Heart left ventricle (tissue), 16 donors: Measurements from ENCODE around the gene RBM20. TPM values are rescaled to one million over a fixed set of nuclear protein-coding genes. Genes with fewer than 3 reads are reported as not detected.

Experiments used
- ATAC-seq, 4 donors: fragments of 200-7000 bp; cut with Tn5 transposase; one replicate each; pipeline ENCODE4 v1.9.1; 2020 to 2022; ENCODE audit warnings: moderate library complexity in 4 of 4, mild to moderate bottlenecking in 3 of 4, moderate number of reproducible peaks in 1 of 4
- DNase-seq, 5 donors: peaks; one replicate each; pipeline ENCODE4 v3.0.0-alpha.2; 2020
- H3K27ac ChIP-seq, 12 donors: fragments of 200-600 bp; sonication (generic) in 4 of 12; one replicate each; pipeline versions ENCODE4 v1.5.0 to v1.8.0; 2016 to 2022; ENCODE audit warnings: mild to moderate bottlenecking in 2 of 12
- H3K27me3 ChIP-seq, 9 donors: fragments of 200-600 bp; sonication (generic) in 2 of 9; one replicate each; pipeline versions ENCODE4 v1.5.1 to v1.8.0; 2016 to 2022; ENCODE audit warnings: mild to moderate bottlenecking in 3 of 9
- H3K36me3 ChIP-seq, 9 donors: fragments of 200-600 bp; sonication (generic) in 2 of 9; one replicate each; pipeline versions ENCODE4 v1.5.0 to v1.8.0; 2018 to 2022; ENCODE audit warnings: mild to moderate bottlenecking in 2 of 9
- H3K4me1 ChIP-seq, 12 donors: fragments of 200-600 bp; sonication (generic) in 4 of 12; one replicate each; pipeline versions ENCODE4 v1.5.0 to v1.8.0; 2016 to 2022; ENCODE audit warnings: mild to moderate bottlenecking in 3 of 12
- H3K4me3 ChIP-seq, 12 donors: fragments of 200-600 bp; sonication (generic) in 4 of 12; one replicate each; pipeline versions ENCODE4 v1.5.0 to v1.8.0; 2017 to 2022; ENCODE audit warnings: mild to moderate bottlenecking in 9 of 12, moderate library complexity in 4 of 12
- H3K9me3 ChIP-seq, 12 donors: fragments of 200-600 bp; sonication (generic) in 4 of 12; one replicate each; pipeline versions ENCODE4 v1.5.0 to v1.8.0; 2016 to 2022; ENCODE audit warnings: mild to moderate bottlenecking in 1 of 12
- CTCF ChIP-seq, 12 donors: fragments of 200-600 bp; sonication (generic) in 4 of 12; IDR thresholded peaks; one replicate each; pipeline versions ENCODE4 v1.5.0 to v1.8.0; 2018 to 2022; ENCODE audit warnings: antibody characterized with exemption in 12 of 12, mild to moderate bottlenecking in 5 of 12
- POLR2A ChIP-seq, 2 donors: fragments of 450-650 bp; IDR thresholded peaks; one replicate each; pipeline ENCODE4 v1.6.1; 2017; ENCODE audit warnings: antibody characterized with exemption in 2 of 2, mild to moderate bottlenecking in 2 of 2, moderate library complexity in 2 of 2
- WGBS, 4 donors: extraction: QIAGEN DNeasy Blood & Tissue Kit in 2 of 4; methylation state at CpG; one replicate each; pipeline versions ENCODE4 v1.1.5 to v1.1.7; 2013 to 2018; 5-methylcytosine and 5-hydroxymethylcytosine counted together
- intact Hi-C, 10 donors: fragments of 100-400 bp; cut with DNase I; formaldehyde crosslinking; loops; one replicate each; pipeline versions ENCODE4 v1.11.1 to v1.14.2; 2022
- polyA plus RNA-seq, 2 donors: library from polyadenylated mRNA; stranded (reverse); fragments of 200-250 nt; gene quantifications; one replicate each; pipeline ENCODE4 v1.2.3, GENCODE V29; 2013
- total RNA-seq, 9 donors: library from RNA; depleted of rRNA in 2 of 9; stranded (reverse); fragments of >200 nt in 2 of 9; fragmentation: NEBNext Ultra II Directional in 3 of 9; extraction: Animal tissue kit (Norgen Biotek cat#: 25700) in 3 of 9; gene quantifications; one replicate each; pipeline versions ENCODE4 v1.1.0 to v1.2.4, GENCODE V29; 2016 to 2023
- donor health status: ischemic (EF 13 %, LVEDD 7.1; RV severe dilation, severe dysfunction).
- donor health status: healthy with polysubstance abuse.
- donor health status: DM: no; HTN: yes; CAD: no.
- donor health status: DM: no; HTN: no; CAD: no.
- donor health status: ischemic (EF 25% LVEDD 6.9; RV normal size, moderate dysfunction).
- donor health status: ischemic (EF 25% LVEDD 5.7; RV mildly dilated, moderate dysfunction).
- donor health status: healthy.
- donor health status: DM: yes; HTN: yes; CAD: no.
- donor health status: ischemic (EF 35%, LVEDD 5.7; RV mildly dilated, moderate dysfunction).
- donor health status: nonischemic (EF 11% LVEDD 7.7; RV severe dilation, severe dysfunction).
- donor health status: DM: yes; HTN: yes; CAD: no.
- donor health status: PGD.
- donor health status: ischemic (EF 29% LVEDD 5.4; RV normal size, mild dysfunction).
- donor health status: nonischemic (EF 23%, LVEDD 6.1; RV moderate dilation, normal function).

The RBM20 gene
- total and polyA plus RNA-seq, 11 donors: 29.9 to 152 (median 91.2) TPM

- WGBS, 4 donors: 63 to 88% (median 83%) methylated on average over 2 of the region's 2 CpGs
- intact Hi-C loops: loop anchor here in 2 of 10 donors (5.0 kb wide), 2 partner anchors 35 to 85 kb away; no protein-coding TSS in a partner anchor
- Histone ChIP-seq H3K9me3 (no peaks in the 10 kb centered on the region), H3K4me1 (peaks cover 3 to 94% (median 37%) of the 10 kb centered on the region in 12 donors), H3K27me3 (no peaks in the 10 kb centered on the region), H3K4me3 (no peak overlapping the region), H3K36me3 (peaks cover 0 to 43% (median 2%) of the 10 kb centered on the region in 9 donors), H3K27ac (peak overlapping the region in 7 of 12 donors; percentile 32 to 80 (median 64))
- DNase-seq: no peak
- TF ChIP-seq POLR2A (IDR thresholded peaks at IDR 0.05) (no peak), CTCF (IDR thresholded peaks at IDR 0.05) (no peak)
- ATAC-seq: no peak
Observed at GRCh38 chr10:110782616-110783015, 138.5 kb downstream of the RBM20 start.

GRCh38 chr10:110783509-110784107, 139.5 kb downstream of the RBM20 start:
- peaks cover 0 to 43% (median 2%) of the 10 kb centered on the region in 9 donors for H3K36me3 ChIP-seq
- H3K27ac ChIP-seq: peak overlapping the region in 10 of 12 donors; percentile 3 to 80 (median 58)
- H3K4me3 ChIP-seq: no peak overlapping the region
- DNase-seq: no peak
- H3K9me3 ChIP-seq: no peaks in the 10 kb centered on the region
- no peak for TF ChIP-seq CTCF (IDR thresholded peaks at IDR 0.05)
- TF ChIP-seq POLR2A (IDR thresholded peaks at IDR 0.05): no peak
- 29 to 46% (median 38%) methylated on average over 7 of the region's 7 CpGs for whole genome bisulfite sequencing, 4 donors
- intact Hi-C loops: loop anchor here in 2 of 10 donors (5.0 kb wide), 2 partner anchors 36 to 86 kb away; no protein-coding TSS in a partner anchor
- no peaks in the 10 kb centered on the region for H3K27me3 ChIP-seq
- H3K4me1 ChIP-seq: peaks cover 3 to 93% (median 30%) of the 10 kb centered on the region in 12 donors
- ATAC-seq: no peak

GRCh38 chr10:110784198-110784597, 140.1 kb downstream of the RBM20 start:
- intact Hi-C loops: loop anchor here in 2 of 10 donors (5.0 kb wide), 2 partner anchors 37 to 87 kb away; no protein-coding TSS in a partner anchor
- peaks cover 0 to 45% (median 2%) of the 10 kb centered on the region in 9 donors for H3K36me3 ChIP-seq
- WGBS, 4 donors: 44 to 52% (median 49%) methylated on average over 6 of the region's 6 CpGs
- TF ChIP-seq CTCF (IDR thresholded peaks at IDR 0.05) (no peak), POLR2A (IDR thresholded peaks at IDR 0.05) (no peak)
- no peak overlapping the region for H3K4me3 ChIP-seq
- DNase-seq (peak in 1 of 5 donors; percentile 50), ATAC-seq (peak in 2 of 4 donors; percentile 33 to 44)
- H3K4me1 ChIP-seq: peaks cover 3 to 93% (median 25%) of the 10 kb centered on the region in 12 donors
- no peaks in the 10 kb centered on the region for H3K27me3 ChIP-seq
- H3K9me3 ChIP-seq: no peaks in the 10 kb centered on the region
- H3K27ac ChIP-seq: peak overlapping the region in 11 of 12 donors; percentile 3 to 80 (median 60)

GRCh38 chr10:110786172-110786571, 142.0 kb downstream of the RBM20 start:
- WGBS, 4 donors: 49 to 66% (median 61%) methylated on average over 8 of the region's 8 CpGs
- intact Hi-C loops: no loop called here
- DNase-seq: peak in 2 of 5 donors; percentile 56 to 59
- Histone ChIP-seq H3K27ac (peak overlapping the region in 10 of 12 donors; percentile 27 to 80 (median 58)), H3K36me3 (peaks cover 0 to 55% (median 2%) of the 10 kb centered on the region in 9 donors), H3K27me3 (no peaks in the 10 kb centered on the region), H3K4me3 (no peak overlapping the region), H3K9me3 (no peaks in the 10 kb centered on the region), H3K4me1 (peaks cover 3 to 94% (median 22%) of the 10 kb centered on the region in 12 donors)
- TF ChIP-seq POLR2A (IDR thresholded peaks at IDR 0.05) (no peak), CTCF (IDR thresholded peaks at IDR 0.05) (no peak)
- peak in 3 of 4 donors; percentile 29 to 73 (median 56) for ATAC-seq
